WI38 (cell line): ENCODE results near the gene FUNDC2.

Experiments used
- H3K4me3 ChIP-seq: 2 replicates; pipeline ENCODE4 v1.5.1; 2011; ENCODE audit warnings: low read depth, mild to moderate bottlenecking, control low read depth, low read length
- TF ChIP-seq, protein P1 (sequence below): IDR thresholded peaks from 2 replicates; pipeline ENCODE4 v1.5.1; 2012; ENCODE audit warnings: low read depth, mild to moderate bottlenecking, control low read depth, low read length

The FUNDC2 gene

DNA sequence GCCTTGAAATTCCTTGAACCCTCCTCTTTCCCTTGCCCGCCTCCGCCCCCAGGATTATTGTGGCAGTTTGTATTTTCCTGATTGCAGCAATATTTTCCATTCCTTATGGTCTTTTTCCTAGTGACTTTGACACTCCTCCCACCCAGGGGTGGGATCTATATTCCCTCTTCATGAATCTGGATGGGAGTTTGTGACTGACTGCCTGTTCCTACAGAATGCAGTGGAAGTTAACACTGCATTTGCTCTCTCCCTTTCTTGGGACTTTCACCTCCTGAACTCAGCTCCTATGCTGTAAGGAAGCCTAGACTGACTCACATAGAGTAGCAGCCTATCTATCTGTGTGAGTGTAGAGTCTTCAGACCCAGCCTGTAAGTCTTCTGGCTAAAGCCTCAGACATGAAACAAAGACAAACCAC is 2.2 kb downstream of the FUNDC2 start:
- TF ChIP-seq, protein P1, sequence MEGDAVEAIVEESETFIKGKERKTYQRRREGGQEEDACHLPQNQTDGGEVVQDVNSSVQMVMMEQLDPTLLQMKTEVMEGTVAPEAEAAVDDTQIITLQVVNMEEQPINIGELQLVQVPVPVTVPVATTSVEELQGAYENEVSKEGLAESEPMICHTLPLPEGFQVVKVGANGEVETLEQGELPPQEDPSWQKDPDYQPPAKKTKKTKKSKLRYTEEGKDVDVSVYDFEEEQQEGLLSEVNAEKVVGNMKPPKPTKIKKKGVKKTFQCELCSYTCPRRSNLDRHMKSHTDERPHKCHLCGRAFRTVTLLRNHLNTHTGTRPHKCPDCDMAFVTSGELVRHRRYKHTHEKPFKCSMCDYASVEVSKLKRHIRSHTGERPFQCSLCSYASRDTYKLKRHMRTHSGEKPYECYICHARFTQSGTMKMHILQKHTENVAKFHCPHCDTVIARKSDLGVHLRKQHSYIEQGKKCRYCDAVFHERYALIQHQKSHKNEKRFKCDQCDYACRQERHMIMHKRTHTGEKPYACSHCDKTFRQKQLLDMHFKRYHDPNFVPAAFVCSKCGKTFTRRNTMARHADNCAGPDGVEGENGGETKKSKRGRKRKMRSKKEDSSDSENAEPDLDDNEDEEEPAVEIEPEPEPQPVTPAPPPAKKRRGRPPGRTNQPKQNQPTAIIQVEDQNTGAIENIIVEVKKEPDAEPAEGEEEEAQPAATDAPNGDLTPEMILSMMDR = no peak
- H3K4me3 ChIP-seq = no peak overlapping the region

DNA sequence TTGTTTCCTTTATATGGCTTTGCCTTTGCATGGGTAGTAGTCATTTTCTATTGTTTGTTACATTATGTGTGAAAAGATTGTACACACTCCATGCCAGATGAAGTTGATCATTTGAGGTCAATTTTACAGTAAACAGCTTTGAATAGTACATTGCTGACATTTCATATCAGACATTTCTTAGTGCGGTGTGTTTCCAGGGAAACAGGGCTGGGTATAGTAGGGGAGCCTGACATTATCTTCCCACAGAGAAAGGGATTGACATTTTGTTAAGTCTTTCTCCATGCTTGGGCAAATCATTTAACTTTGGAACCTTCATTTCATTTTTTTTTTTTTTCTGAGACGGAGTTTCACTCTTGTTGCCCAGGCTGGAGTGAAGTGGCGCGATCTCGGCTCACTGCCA is 5.0 kb downstream of the FUNDC2 start:
- TF ChIP-seq, protein P1 = no peak
- no peak overlapping the region for H3K4me3 ChIP-seq

DNA sequence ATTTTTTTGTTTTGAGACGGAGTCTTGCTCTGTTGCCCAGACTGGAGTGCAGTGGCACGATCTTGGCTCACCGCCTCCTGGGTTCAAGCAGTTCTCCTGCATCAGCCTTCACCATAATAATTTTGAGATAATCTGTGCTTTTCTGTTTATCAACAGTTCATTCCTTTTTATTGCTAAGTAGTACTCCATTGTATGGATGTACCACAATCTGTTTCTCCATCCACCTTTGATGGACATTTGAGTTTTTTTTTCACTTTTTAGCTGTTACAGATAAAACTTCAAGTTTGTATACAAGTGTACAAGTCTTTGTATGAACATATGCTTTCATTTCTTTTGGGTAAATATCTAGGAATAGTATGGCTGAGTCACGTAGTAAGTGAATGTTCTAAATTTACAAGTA is 9.0 kb downstream of the FUNDC2 start:
- TF ChIP-seq, protein P1 = no peak
- no peak overlapping the region for H3K4me3 ChIP-seq

DNA sequence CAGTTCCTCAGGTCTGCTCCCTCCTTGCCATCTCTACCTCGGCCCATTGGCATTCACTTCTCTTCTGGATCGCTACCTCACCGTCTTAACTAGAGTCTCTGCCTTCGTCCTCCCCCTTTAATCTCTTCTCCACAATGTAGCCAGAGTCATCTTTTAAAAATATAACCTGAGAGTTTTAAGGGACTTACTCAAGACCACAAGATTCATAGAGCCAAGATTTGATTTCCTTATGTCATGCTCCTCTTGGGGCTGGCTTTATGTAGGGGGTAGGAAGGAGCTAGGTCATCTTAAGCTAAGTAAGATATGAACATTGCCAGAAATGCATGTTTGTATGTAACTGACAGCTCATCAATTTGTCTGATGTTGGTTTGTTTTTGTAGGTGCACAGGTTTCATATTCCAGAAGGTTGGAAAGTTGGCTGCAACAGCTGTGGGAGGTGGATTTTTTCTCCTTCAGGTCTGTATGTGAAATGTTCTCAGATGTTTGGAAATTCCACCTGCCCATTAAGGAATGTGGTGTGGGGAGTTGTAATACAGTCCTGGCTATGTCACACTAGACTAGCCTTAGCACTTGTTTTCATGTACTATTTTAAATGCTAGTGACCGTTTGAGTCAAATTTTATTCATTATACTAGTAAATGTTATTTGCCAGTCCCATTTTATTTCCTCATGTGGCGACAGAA is 19.6 kb downstream of the FUNDC2 start:
- TF ChIP-seq, protein P1 = no peak
- H3K4me3 ChIP-seq = no peak overlapping the region

DNA sequence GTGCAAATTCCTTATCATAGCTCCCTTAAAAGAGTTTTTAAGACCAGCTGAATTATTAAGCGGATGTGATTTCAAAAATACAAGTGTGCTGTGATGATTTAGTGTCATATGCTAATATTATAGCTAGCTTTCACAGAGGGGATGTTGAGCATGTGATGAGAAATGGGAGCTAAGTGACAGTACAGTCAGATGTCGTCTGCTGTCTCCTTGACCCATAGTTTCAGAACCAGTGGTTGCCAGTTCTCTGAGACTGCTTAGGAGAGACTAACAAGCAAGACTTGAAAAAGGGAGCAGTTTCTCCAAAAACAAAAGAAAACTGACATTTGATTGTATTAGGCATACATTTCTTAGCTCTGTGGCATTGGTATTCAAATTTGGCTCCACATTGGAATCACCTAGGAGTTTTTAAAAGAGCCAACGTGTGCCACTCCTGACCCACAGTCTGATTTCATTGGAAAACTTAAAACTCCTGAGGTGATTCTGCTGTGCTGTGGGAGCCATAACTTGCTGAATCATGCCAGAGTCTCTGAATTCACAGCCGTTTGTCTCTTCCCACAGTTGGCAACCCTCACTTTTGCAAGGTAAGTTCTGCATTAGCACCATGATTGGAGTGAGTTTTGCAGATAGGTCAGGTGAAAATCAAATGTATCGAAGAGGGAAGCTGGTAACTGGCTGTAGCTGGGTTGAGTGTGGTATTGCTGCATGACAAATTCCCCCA is 20.3 kb downstream of the FUNDC2 start:
- TF ChIP-seq, protein P1 = no peak

DNA sequence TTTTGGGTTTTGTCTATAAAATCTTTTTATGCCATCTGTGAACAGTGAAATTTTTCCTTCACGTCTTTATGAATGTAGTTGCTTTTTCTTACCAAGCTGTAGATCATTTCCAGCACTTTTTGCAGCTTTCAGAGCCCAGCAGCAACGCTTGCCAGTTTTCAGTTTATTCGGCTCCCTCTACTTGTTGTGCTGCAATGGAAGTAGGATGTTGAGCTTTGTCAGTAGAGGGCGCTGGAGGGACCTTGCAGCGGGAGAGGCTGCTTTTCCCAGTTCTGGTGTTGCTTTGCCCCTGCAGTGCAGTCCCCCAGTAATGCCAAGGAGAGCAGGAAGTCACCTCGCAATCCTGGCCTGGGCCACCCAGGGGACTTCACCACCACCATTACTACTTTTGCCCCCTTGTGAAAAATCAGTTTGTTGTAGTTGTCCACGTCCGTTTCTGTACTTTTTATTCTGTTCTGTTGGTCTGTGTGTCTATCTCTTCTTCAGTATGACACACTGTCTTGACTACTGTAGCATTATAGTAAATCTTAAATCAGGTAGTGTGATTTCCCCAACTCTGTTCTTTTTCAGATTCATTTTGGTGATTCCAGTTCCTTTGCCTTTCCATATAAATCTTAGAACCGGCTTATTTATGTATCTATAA is 22.5 kb downstream of the FUNDC2 start:
- TF ChIP-seq, protein P1 = peak; percentile 53

More for the DNA sequence above, 20.3 kb downstream of the FUNDC2 start:
- H3K4me3 ChIP-seq = no peak overlapping the region

More for the DNA sequence above, 22.5 kb downstream of the FUNDC2 start:
- H3K4me3 ChIP-seq = no peak overlapping the region
